Measurements from ENCODE around the gene WDR48.

WDR48 gene

DNA sequence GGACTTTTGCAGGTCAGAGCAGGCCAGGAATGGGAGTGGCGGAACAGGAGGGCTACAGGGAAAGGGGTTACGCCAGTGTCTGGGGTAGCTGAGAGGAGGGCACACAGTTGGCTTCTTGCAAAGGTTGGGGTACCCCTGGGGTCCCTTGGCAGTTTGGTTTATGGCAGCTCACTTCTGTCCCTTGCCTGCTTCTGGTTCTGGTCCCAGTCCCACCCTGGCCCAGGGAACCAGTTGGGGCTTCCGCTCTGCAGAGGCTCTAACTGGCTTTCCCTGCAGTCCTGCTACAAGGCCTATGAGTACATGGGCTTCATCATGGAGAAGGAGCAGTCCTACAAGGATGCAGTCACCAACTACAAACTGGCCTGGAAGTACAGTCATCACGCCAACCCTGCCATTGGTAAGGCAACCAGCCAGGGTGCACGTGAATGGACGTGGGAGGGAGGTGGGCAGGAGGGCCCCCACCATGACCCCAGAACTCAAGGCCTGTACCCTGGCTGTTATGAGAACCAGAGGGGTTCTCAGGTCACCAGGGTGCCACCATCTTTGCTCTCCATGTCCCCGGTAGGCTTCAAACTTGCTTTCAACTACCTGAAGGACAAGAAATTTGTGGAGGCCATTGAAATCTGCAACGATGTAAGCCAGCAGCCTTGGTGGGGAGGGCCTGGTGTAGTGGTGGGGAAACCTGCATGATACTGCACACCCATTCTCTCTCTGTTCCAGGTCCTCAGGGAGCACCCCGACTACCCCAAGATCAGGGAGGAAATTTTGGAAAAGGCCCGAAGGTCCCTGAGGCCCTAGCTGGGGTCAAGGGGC, 86.4 kb downstream of the WDR48 start:
- in situ Hi-C loops (cut with MboI; ENCODE audit: low sequenced_read_pairs), result no loop called here

DNA sequence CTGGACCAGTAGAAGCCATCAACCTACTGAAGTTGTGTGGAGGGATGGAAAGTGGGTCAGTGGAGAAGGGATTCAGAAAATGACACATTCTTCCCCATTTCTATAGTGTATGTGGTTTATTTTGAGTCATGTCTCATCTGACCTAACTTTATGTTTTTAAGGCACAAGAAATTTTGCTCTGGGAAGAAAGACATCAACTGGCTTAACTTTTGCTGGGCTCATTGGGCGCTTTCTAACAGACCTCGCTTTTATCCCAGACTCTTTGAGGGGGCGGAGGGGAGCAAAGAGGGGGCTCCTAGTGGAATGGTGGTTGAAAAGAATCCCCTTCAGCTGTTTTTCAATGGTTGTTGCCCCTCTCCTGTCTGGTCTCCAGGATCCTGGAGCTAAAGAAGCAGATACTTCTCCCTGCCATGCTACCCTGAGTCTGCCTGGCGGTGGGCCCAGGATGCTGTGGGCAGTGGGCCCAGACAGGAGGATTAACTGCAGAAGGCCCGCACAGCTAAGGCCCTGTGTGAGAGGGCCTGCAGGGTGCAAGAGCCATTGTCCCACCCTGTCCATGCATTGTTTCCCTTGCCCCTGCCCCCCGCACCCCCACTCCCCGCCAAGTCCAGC, 87.1 kb downstream of the WDR48 start:
- in situ Hi-C loops (cut with MboI; ENCODE audit: low sequenced_read_pairs), result no loop called here

DNA sequence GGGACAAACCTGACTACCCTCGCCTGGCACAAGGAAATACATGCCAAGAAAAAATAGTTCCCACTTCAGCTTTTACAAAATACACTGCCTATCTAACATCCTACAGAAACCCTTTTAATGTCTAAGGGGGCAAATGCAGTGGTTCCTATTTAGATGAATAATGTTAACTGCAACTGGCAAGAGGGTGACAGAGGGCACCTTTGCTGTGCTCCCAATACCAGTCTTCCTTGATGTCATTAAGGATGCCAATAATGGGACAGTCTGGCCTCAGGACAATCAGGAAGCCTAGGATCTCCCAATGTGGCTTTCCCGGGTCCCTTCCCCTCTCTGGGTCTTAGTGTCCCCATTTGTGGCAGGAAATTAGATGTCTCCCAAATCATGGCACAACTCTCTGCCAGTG, 87.6 kb downstream of the WDR48 start:
- in situ Hi-C loops (cut with MboI; ENCODE audit: low sequenced_read_pairs), result no loop called here

DNA sequence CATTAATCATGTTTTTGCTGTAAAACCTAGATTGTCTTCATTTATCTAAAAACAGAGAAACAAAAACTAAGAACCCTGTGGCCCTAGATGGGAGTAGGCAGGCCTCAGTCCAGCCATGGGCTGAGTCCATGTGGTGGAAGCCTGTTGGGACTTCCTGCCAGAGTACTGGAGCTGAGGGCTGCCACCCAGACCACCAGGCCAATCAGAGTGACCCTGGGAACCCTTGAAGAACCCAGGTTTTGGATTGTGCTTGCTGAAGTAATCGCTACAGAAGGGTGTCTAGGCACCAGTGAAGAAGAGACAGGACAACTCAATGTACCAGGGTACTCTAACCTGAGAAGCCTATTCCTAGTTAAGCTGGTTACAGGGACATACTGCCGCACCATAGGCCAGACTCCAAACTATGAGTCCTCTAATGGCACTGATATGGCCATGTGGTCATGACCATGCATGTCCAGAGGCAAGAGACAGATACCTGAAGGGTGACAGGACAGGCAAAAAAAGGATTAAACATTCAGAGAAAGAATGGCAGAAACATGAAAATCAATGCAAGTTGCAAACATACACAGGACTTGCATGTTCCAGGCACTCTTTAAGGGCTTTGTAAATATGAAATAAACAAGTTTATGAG, 88.6 kb downstream of the WDR48 start:
- in situ Hi-C loops (cut with MboI; ENCODE audit: low sequenced_read_pairs), result no loop called here

DNA sequence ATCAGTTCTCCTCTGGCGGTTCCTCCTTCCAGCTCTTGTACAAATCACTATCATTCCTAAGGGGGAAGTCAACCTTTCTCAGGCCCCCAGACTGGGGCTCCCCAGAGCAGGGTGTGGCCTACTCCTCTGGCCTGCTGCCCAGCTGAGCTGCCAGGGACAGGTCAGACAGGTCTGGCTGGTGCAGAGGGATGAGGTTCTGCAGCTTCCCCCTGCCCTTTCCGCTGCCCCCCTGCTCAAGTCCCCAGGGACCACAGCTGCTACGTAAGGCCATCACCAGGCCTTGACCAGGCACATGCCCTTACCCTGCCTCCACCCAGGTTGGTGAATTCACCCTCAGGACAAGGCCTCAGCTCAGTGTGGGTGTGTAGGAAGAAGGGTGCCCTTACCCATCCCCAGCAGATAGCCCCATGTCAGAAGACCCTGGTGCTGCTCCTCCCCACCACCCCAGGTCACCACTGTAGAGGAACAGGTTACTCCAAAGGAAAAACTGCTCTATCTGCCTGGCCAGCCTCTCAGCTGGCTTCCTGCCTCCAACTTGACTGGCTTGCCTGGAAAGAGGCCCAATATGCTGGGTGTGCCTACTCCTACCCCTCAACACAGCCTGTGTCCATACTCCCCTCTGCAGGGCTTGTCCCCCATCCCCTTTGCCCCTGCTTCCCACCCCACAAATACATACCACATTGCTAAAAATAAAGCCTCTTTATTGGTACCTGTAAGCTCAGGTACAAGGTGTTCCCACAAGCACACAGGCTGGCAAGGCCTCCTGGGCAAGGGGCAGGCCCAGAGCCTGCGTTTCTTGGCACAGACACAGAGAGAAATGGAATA, 89.6 kb downstream of the WDR48 start:
- in situ Hi-C loops (cut with MboI; ENCODE audit: low sequenced_read_pairs), result no loop called here

DNA sequence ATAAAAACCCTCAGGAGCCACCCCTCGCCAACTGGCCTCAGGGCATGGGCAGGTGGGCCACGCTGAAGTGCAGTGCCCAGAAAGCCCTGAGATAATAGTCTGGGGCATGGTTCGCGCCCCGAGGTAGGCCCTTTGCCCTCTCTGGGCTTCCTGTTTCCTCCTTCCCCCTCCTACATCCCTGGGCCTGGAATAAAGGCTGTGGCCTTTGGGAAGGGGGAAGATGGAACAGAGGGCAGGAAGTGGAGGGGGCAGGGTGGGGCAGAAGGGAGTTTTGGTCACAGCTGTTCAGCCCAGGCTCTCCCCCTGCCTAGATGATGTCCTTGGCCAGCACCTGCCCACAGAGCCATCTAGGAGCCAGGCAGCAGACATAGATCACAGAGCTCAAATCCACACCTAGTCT, 90.3 kb downstream of the WDR48 start:
- in situ Hi-C loops (cut with MboI; ENCODE audit: low sequenced_read_pairs), result no loop called here

DNA sequence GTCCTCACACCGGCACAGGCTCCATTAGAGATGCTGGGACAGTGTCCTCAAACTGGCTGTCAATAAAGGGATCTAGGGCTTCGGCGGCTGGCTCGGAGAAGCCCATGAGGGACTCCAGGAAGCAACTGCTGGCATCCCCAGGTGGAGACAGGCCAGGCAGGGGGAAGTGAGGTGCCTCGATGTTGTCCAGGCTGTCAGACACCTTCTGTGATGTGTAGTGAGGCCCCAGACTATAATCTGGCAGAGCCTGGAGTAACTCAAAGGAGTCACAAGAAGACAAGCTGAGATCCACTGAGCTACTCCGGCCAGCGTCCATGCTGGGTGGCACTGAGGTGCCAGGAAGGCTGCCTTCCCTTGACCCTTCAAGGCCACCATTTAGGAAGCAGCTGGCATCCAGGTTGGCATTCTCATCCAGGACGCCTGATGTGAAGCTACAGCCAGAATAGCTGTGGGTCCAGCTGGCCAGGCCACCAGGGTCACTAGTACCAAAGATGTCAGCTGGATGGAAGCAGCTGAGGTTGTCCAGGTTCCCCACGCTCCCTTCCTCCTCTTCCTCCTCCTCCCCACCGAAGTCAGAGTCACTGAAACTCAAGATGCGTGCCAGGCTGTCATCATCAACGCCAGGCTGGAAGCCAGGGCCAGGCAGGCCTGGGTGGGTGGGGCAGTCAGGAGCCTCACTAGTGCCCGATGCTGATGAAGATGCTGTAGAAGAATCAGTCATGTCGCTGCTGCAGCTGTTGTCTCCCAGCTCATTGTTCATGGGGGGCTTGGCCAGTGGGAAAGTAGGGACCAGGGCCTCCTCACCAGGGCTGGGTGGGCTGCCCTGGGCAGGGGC, 91.5 kb downstream of the WDR48 start:
- in situ Hi-C loops (cut with MboI; ENCODE audit: low sequenced_read_pairs), result no loop called here

DNA sequence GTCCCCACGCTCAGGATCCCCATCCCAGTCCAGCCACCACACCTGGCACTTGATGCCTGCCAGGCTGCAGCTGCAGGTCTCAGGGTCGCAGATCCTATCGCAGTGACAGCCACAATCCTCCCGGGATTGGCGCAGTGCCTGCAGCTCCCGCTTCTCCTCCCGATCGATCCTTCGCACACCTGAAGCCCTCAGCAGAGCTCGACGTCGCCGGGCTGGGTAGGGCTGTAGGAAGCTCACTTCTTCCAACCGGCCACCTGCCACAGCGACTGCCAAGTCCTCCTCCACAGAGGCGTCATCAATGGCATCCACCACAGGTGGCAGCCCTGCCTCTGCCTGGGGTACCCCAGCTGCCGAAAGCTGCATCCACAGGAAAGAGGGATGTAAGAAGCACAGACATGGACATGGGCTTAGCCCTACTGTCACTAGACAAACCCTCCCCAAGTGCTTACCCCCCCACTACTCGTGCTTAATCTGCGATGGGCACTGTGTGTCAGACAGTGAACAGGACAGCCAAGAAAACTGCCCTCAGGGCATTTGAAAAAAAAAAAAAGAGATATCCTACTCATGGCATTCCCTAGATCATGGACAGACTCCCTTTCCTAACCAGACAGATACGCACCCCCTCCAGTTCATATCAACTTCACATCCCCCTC, 92.4 kb downstream of the WDR48 start:
- in situ Hi-C loops (cut with MboI; ENCODE audit: low sequenced_read_pairs), result no loop called here

DNA sequence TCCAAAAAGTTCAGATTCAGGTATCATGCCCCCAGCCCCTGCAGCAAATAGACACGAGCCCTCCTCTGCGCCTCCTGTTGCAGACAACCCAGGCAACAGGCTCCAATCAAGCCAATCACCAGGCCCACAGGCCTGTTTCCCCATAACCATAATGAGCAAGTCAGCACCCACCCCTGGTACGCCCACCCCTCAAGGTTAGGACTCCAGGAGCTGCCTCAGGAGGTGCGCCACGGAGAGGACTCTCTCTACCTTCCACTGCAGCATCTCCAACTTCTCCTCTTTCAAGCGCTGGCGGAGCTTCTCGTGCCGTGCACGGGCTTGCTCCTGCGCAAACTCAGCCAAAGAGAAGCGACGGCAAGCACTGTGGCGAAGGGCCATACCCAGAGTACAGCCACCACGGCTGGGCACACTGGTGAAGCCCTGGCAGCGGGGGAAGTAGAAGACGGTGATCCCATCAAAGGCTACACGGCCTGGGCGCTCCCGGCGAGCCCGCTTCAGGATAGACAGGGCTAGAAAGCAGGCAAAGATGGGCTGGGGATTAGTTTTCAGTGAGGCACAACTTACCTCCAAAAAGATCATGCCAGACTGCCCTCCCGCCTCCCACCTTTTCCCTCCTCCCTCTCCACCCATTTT, 93.0 kb downstream of the WDR48 start:
- in situ Hi-C loops (cut with MboI; ENCODE audit: low sequenced_read_pairs), result no loop called here

DNA sequence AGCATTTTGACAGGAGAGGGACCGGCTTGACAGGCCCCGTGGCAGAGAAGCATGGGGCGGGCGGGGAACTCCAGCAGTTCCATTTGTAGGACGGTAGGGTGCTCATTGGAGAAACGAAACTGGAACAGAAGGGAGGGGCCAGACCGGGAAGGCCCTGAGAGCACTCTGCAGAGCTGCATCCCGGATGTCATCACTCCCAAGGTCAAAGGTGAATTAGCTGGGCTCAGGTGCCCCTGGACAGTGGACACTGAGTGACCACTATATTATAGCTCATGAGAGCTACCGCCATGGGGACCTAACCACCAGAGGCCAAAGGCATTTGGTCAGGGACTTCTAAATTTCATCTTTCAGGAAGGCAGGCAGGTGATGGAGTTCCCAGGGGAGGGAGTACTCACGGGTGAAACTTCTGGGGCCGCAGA, 94.3 kb downstream of the WDR48 start:
- in situ Hi-C loops (cut with MboI; ENCODE audit: low sequenced_read_pairs), result no loop called here

Measured in HL-60/S4 treated with retinoic acid at 250 ng/mL for 4 days and 3 days (cell line).